ENCODE results near the gene HERC2. TPM values are rescaled to one million over a fixed set of nuclear protein-coding genes. Genes with fewer than 3 reads are reported as not detected.

Gene HERC2
- total RNA-seq, 1 donor from 2014 or later, result 42.7 TPM

DNA sequence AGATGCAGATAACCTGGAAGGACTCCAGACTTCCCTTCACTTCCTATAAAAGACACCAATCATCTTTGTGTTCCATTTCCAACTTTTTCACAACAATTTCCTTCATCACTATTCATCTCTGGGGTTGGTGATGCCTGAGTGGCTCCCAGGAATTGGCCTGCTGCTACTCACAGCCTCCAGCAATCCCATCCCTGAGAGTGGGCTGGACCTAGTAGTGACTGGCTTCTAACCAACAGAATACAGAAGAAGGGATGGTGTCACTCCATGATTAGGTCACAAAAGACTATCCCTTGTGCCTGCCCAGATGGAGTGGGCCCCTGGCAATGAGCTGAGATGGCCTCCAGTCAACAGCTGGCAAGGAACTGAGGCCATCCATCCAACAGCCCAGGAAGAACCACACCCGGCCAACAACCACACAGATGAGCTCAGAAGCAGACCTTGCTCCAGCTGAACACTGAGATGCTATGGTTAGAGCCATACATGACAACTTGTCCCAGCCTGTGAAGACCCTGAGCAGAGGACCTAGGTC lies 243.7 kb downstream of the HERC2 start:
- Histone ChIP-seq H3K4me3 (no peak overlapping the region), H3K36me3 (peaks cover 0 to 4% of the 10 kb centered on the region in 2 donors), H3K27me3 (no peaks in the 10 kb centered on the region), H3K27ac (no peak overlapping the region), H3K4me1 (no peaks in the 10 kb centered on the region), H3K9me3 (no peaks in the 10 kb centered on the region)
- DNase-seq (ENCODE audit: low spot score in 2 of 2), result no peak
- intact Hi-C loops (cut with DNase I), result no loop called here
- TF ChIP-seq CTCF (IDR thresholded peaks at IDR 0.05), result no peak

GRCh38 chr15:28075573-28075972 lies 246.4 kb downstream of the HERC2 start:
- Histone ChIP-seq H3K4me1 (no peaks in the 10 kb centered on the region), H3K4me3 (no peak overlapping the region), H3K27me3 (no peaks in the 10 kb centered on the region), H3K27ac (no peak overlapping the region), H3K9me3 (no peaks in the 10 kb centered on the region), H3K36me3 (peaks cover 0 to 4% of the 10 kb centered on the region in 2 donors)
- intact Hi-C loops (cut with DNase I), result no loop called here
- DNase-seq (ENCODE audit: low spot score in 2 of 2), result no peak
- TF ChIP-seq CTCF (IDR thresholded peaks at IDR 0.05), result no peak

- Histone ChIP-seq H3K27ac (no peak overlapping the region), H3K27me3 (no peaks in the 10 kb centered on the region), H3K36me3 (no peaks in the 10 kb centered on the region), H3K9me3 (peaks cover 0 to 4% of the 10 kb centered on the region in 2 donors), H3K4me1 (no peaks in the 10 kb centered on the region), H3K4me3 (no peak overlapping the region)
- no peak for DNase-seq (ENCODE audit: low spot score in 2 of 2)
- intact Hi-C loops (cut with DNase I), result no loop called here
- TF ChIP-seq CTCF (IDR thresholded peaks at IDR 0.05), result no peak
Measured at GRCh38 chr15:28068930-28069329, 253.0 kb downstream of the HERC2 start.

DNA sequence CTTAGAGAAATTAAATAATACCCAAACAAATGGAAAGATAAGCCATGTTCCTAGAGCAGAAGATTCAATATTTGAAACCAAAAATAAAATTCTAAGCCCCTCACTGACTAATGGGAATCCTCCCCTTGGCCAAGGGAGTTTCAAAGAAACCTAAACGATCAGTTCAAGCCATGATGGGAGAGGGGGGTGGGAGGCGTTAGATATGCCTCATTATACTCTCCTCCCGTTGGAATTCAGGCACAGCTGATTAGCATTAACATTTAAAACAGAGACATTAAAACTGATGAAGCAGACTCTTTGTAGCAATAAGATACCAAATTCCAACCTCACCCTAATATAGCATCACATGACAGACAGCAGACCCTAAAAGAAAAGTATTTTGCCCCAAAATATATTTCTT lies 255.7 kb downstream of the HERC2 start:
- no peak for DNase-seq (ENCODE audit: low spot score in 2 of 2)
- H3K36me3 ChIP-seq, result no peaks in the 10 kb centered on the region
- no peak overlapping the region for H3K4me3 ChIP-seq
- no peaks in the 10 kb centered on the region for H3K4me1 ChIP-seq
- no peaks in the 10 kb centered on the region for H3K27me3 ChIP-seq
- H3K9me3 ChIP-seq, result peaks cover 0 to 5% of the 10 kb centered on the region in 2 donors
- intact Hi-C loops (cut with DNase I), result no loop called here
- H3K27ac ChIP-seq, result no peak overlapping the region
- TF ChIP-seq CTCF (IDR thresholded peaks at IDR 0.05), result no peak

Other genes starting within 250 kb of the HERC2 start
- gene OCA2, start 222.9 kb downstream of the HERC2 start, total RNA-seq, result 1.2 TPM
- 0.11 TPM for gene GOLGA6L24, start 35.9 kb upstream of the HERC2 start, total RNA-seq
- gene GOLGA8F, start 56.5 kb upstream of the HERC2 start, total RNA-seq, result not detected
- gene GOLGA8G, start 210.8 kb upstream of the HERC2 start, total RNA-seq, result not detected
- gene GOLGA6L25, start 231.4 kb upstream of the HERC2 start, total RNA-seq, result not detected